Stomach (tissue), 4 donors: Measurements from ENCODE around the gene OOSP4A.

ENCODE experiments used
- POLR2A ChIP-seq, 4 donors: fragments of 450-650 bp; IDR thresholded peaks; one replicate each; pipeline ENCODE4 v1.6.1; 2016; ENCODE audit warnings: antibody characterized with exemption in 4 of 4, control low read depth in 2 of 4, mild to moderate bottlenecking in 1 of 4, moderate library complexity in 1 of 4
- TF ChIP-seq, protein P1 (sequence below), 7 experiments: fragments of 450-650 bp in 4 of 7; fragments of 200-600 bp in 3 of 7; sonication (generic) in 3 of 7; IDR thresholded peaks; one replicate each; pipeline ENCODE4 v1.5.1; 2016 to 2019; ENCODE audit warnings: antibody characterized with exemption in 7 of 7, control low read depth in 2 of 7, mild to moderate bottlenecking in 1 of 7

DNA sequence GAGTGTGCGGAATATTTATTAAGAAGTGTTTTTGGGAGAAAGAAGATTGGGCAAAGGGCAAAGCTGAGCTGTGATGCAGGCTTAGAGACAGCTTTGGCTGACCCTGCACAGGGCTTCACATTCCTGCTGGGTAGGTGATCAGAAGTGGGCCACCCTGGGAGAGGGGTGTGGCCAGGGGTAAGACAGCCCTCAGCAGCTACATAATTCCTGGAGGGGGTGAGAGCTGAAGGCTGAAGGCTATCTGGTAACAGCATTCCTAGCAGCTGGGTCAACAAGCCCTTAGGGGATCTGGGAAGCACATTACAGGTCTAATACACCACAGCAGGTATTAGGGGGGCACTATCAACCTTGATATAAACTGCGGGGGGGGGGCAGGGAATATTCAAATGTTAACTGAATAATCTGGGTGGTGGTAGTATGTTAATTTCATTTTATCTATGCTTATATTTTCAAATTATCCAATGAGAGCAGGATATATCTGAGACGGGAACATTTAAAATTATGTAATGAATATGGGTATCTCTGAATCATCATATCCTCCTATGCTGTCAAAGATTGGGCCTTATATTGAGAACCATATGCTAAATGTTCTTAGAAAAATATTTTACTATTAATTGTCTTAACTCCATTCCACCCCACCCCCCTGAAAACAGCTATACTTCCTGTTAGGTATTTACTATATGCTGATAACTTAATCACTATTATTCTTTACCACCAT, 19.7 kb upstream of the OOSP4A start:
- TF ChIP-seq, protein P1, sequence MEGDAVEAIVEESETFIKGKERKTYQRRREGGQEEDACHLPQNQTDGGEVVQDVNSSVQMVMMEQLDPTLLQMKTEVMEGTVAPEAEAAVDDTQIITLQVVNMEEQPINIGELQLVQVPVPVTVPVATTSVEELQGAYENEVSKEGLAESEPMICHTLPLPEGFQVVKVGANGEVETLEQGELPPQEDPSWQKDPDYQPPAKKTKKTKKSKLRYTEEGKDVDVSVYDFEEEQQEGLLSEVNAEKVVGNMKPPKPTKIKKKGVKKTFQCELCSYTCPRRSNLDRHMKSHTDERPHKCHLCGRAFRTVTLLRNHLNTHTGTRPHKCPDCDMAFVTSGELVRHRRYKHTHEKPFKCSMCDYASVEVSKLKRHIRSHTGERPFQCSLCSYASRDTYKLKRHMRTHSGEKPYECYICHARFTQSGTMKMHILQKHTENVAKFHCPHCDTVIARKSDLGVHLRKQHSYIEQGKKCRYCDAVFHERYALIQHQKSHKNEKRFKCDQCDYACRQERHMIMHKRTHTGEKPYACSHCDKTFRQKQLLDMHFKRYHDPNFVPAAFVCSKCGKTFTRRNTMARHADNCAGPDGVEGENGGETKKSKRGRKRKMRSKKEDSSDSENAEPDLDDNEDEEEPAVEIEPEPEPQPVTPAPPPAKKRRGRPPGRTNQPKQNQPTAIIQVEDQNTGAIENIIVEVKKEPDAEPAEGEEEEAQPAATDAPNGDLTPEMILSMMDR (IDR thresholded peaks at IDR 0.05) = no peak
- TF ChIP-seq POLR2A (IDR thresholded peaks at IDR 0.05) = no peak
